HG02588 (cell line): ENCODE measurements around the gene ADAM22.

ENCODE experiments used
- ATAC-seq: cut with Tn5 transposase; IDR thresholded peaks from one replicate; pipeline ENCODE4 v1.9.1; 2021; ENCODE audit warnings: mild to moderate bottlenecking, moderate library complexity; ENCODE audit not compliant: unreplicated experiment

Gene ADAM22

GRCh38 chr7:87959336-87959735 is 25.3 kb downstream of the ADAM22 start:
- ATAC-seq = no peak

GRCh38 chr7:87960239-87960638 is 26.2 kb downstream of the ADAM22 start:
- no peak for ATAC-seq

GRCh38 chr7:87961754-87962153 is 27.7 kb downstream of the ADAM22 start:
- no peak for ATAC-seq

- ATAC-seq = no peak
Measured at GRCh38 chr7:87966271-87966670, 32.2 kb downstream of the ADAM22 start.

- no peak for ATAC-seq
Measured at GRCh38 chr7:87968021-87968420, 34.0 kb downstream of the ADAM22 start.

GRCh38 chr7:87982116-87982515 is 48.1 kb downstream of the ADAM22 start:
- ATAC-seq = no peak

- no peak for ATAC-seq
Measured at GRCh38 chr7:87984088-87984487, 50.0 kb downstream of the ADAM22 start.

- ATAC-seq = no peak
Measured at GRCh38 chr7:87993269-87993668, 59.2 kb downstream of the ADAM22 start.

GRCh38 chr7:87999261-87999660 is 65.2 kb downstream of the ADAM22 start:
- ATAC-seq = no peak

- no peak for ATAC-seq
Measured at GRCh38 chr7:88001744-88002530, 67.9 kb downstream of the ADAM22 start.

- ATAC-seq = no peak
Measured at GRCh38 chr7:88002617-88003016, 68.6 kb downstream of the ADAM22 start.

- no peak for ATAC-seq
Measured at GRCh38 chr7:88003581-88003980, 69.5 kb downstream of the ADAM22 start.

GRCh38 chr7:88005191-88005590 is 71.1 kb downstream of the ADAM22 start:
- no peak for ATAC-seq

- ATAC-seq = no peak
Measured at GRCh38 chr7:88009651-88010050, 75.6 kb downstream of the ADAM22 start.

- ATAC-seq = no peak
Measured at GRCh38 chr7:88012086-88012485, 78.0 kb downstream of the ADAM22 start.

GRCh38 chr7:88013981-88014380 is 79.9 kb downstream of the ADAM22 start:
- ATAC-seq = no peak

GRCh38 chr7:88014581-88014980 is 80.5 kb downstream of the ADAM22 start:
- ATAC-seq = no peak

- no peak for ATAC-seq
Measured at GRCh38 chr7:88015309-88015708, 81.3 kb downstream of the ADAM22 start.

- no peak for ATAC-seq
Measured at GRCh38 chr7:88018501-88018900, 84.5 kb downstream of the ADAM22 start.

GRCh38 chr7:88020953-88021665 is 87.1 kb downstream of the ADAM22 start:
- ATAC-seq = no peak

GRCh38 chr7:88027724-88028123 is 93.7 kb downstream of the ADAM22 start:
- no peak for ATAC-seq

- no peak for ATAC-seq
Measured at GRCh38 chr7:88034083-88034695, 100.1 kb downstream of the ADAM22 start.
